HepG2 (cell line): ENCODE measurements around the gene SIK3. TPM values are rescaled to one million over a fixed set of nuclear protein-coding genes. Genes with fewer than 3 reads are reported as not detected.

Source experiments
- ARID4A ChIP-seq: sonication (generic); formaldehyde crosslinking; IDR thresholded peaks from 2 replicates; pipeline ENCODE4 v1.5.0; 2020; ENCODE audit warnings: mild to moderate bottlenecking, missing genetic modification reagents, borderline replicate concordance
- ARNT2 ChIP-seq: sonication (generic); formaldehyde crosslinking; IDR thresholded peaks from 2 replicates; pipeline ENCODE4 v1.8.0; 2022; ENCODE audit warnings: mild to moderate bottlenecking, low read depth, missing genetic modification reagents, moderate library complexity
- CBFB ChIP-seq: sonication (generic); formaldehyde crosslinking; IDR thresholded peaks from 2 replicates; pipeline ENCODE4 v1.4.0; 2020; ENCODE audit warnings: missing genetic modification reagents
- CHCHD3 ChIP-seq: sonication (generic); formaldehyde crosslinking; IDR thresholded peaks from 2 replicates; pipeline ENCODE4 v1.8.0; 2022; ENCODE audit warnings: mild to moderate bottlenecking, missing genetic modification reagents, moderate library complexity
- DMAP1 ChIP-seq: IDR thresholded peaks from 2 replicates; pipeline ENCODE4 v1.6.1; 2016
- FOXM1 ChIP-seq: sonication (generic); formaldehyde crosslinking; IDR thresholded peaks from 2 replicates; pipeline ENCODE4 v1.5.0; 2020; ENCODE audit warnings: missing genetic modification reagents
- HNRNPLL ChIP-seq: fragments of 200-400 bp; formaldehyde crosslinking; IDR thresholded peaks from 2 replicates; pipeline ENCODE4 v1.6.1; 2017; ENCODE audit warnings: mild to moderate bottlenecking, low read depth, low read length; ENCODE audit not compliant: poor library complexity, severe bottlenecking
- ISX ChIP-seq: sonication (generic); formaldehyde crosslinking; conservative IDR thresholded peaks from 2 replicates; pipeline ENCODE4 v1.5.0; 2020; ENCODE audit warnings: missing genetic modification reagents
- KLF15 ChIP-seq: sonication (generic); formaldehyde crosslinking; IDR thresholded peaks from 2 replicates; pipeline ENCODE4 v1.8.1; 2023; ENCODE audit warnings: borderline replicate concordance, mild to moderate bottlenecking, inconsistent platforms, missing genetic modification reagents, mixed read lengths
- MIXL1 ChIP-seq: IDR thresholded peaks from 2 replicates; pipeline ENCODE4 v1.6.1; 2016
- RBAK ChIP-seq: sonication (generic); formaldehyde crosslinking; IDR thresholded peaks from 2 replicates; pipeline ENCODE4 v1.5.1; 2020; ENCODE audit warnings: mild to moderate bottlenecking, missing genetic modification reagents
- SRSF4 ChIP-seq: fragments of 200-400 bp; formaldehyde crosslinking; IDR thresholded peaks from one replicate; pipeline ENCODE4 v1.6.1; 2018; ENCODE audit warnings: mild to moderate bottlenecking, low read depth, low read length, moderate library complexity; ENCODE audit not compliant: poor library complexity, severe bottlenecking
- ZBTB14 ChIP-seq: sonication (generic); formaldehyde crosslinking; IDR thresholded peaks from 2 replicates; pipeline ENCODE4 v1.4.0; 2020; ENCODE audit warnings: missing genetic modification reagents
- ZFP1 ChIP-seq: IDR thresholded peaks from 2 replicates; pipeline ENCODE4 v1.6.1; 2016
- ZNF672 ChIP-seq: sonication (generic); formaldehyde crosslinking; IDR thresholded peaks from 2 replicates; pipeline ENCODE4 v1.8.1; 2022; ENCODE audit warnings: missing genetic modification reagents
- ZNF776 ChIP-seq: sonication (generic); formaldehyde crosslinking; IDR thresholded peaks from 2 replicates; pipeline ENCODE4 v1.4.0; 2020; ENCODE audit warnings: mild to moderate bottlenecking, missing genetic modification reagents
- ZNF781 ChIP-seq: sonication (generic); formaldehyde crosslinking; IDR thresholded peaks from 2 replicates; pipeline ENCODE4 v1.5.1; 2020; ENCODE audit warnings: borderline replicate concordance, mild to moderate bottlenecking, missing genetic modification reagents; ENCODE audit errors: not compliant biosample characterization
- polyA plus RNA-seq, 8 experiments: library from polyadenylated mRNA; depleted of rRNA in 3 of 8; stranded (reverse) in 7 of 8; unstranded in 1 of 8; fragments of >200 nt; fragmentation: Illumina TruSeq in 4 of 8; extraction: Trizol in 4 of 8; gene quantifications; 2 replicates each; pipeline versions ENCODE4 v1.2.1 to v1.2.3, GENCODE V29; 2011 to 2016; ENCODE audit warnings: low read depth in 4 of 8, missing spikeins in 1 of 8, mixed read lengths in 1 of 8; ENCODE audit not compliant: insufficient read depth in 1 of 8
- total RNA-seq, 5 experiments: library from RNA; depleted of rRNA; stranded (reverse); fragments of >200 nt; fragmentation: Illumina TruSeq; extraction: Trizol; gene quantifications; 2 replicates each; pipeline ENCODE4 v1.2.3, GENCODE V29; 2016; ENCODE audit warnings: low read depth in 1 of 5
- TF ChIP-seq, protein P1 (sequence below): sonication (generic); formaldehyde crosslinking; IDR thresholded peaks from 2 replicates; pipeline ENCODE4 v1.8.1; 2023; ENCODE audit warnings: mild to moderate bottlenecking, missing genetic modification reagents, borderline replicate concordance
- TF ChIP-seq, protein P2 (sequence below): sonication (generic); formaldehyde crosslinking; IDR thresholded peaks from 2 replicates; pipeline ENCODE4 v1.4.0; 2020; ENCODE audit warnings: missing genetic modification reagents, borderline replicate concordance

Gene SIK3
- total and polyA plus RNA-seq, 2 of the 13 experiments (the other 11 are each of a cell fraction or from before 2014, with no cell fraction given), result 5.7 to 9.8 TPM

- TF ChIP-seq ZBTB14 (CRISPR knock-in tag) (no peak), ARID4A (CRISPR knock-in tag) (no peak), ZNF781 (CRISPR knock-in tag) (no peak), ARNT2 (CRISPR knock-in tag) (no peak), MIXL1 (peak; percentile 75), HNRNPLL (no peak), ZNF776 (CRISPR knock-in tag) (no peak), FOXM1 (CRISPR knock-in tag) (no peak), CBFB (CRISPR knock-in tag) (no peak), SRSF4 (no peak), CHCHD3 (CRISPR knock-in tag) (no peak), KLF15 (CRISPR knock-in tag) (no peak), ZNF672 (CRISPR knock-in tag) (no peak), DMAP1 (CRISPR knock-in tag) (peak; percentile 25; the same call in 1 of the 2 replicates), RBAK (no peak), ZFP1 (CRISPR knock-in tag) (no peak), ISX (CRISPR knock-in tag) (no peak)
- TF ChIP-seq, protein P1, sequence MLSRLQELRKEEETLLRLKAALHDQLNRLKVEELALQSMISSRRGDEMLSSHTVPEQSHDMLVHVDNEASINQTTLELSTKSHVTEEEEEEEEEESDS, result no peak
- TF ChIP-seq, protein P2, sequence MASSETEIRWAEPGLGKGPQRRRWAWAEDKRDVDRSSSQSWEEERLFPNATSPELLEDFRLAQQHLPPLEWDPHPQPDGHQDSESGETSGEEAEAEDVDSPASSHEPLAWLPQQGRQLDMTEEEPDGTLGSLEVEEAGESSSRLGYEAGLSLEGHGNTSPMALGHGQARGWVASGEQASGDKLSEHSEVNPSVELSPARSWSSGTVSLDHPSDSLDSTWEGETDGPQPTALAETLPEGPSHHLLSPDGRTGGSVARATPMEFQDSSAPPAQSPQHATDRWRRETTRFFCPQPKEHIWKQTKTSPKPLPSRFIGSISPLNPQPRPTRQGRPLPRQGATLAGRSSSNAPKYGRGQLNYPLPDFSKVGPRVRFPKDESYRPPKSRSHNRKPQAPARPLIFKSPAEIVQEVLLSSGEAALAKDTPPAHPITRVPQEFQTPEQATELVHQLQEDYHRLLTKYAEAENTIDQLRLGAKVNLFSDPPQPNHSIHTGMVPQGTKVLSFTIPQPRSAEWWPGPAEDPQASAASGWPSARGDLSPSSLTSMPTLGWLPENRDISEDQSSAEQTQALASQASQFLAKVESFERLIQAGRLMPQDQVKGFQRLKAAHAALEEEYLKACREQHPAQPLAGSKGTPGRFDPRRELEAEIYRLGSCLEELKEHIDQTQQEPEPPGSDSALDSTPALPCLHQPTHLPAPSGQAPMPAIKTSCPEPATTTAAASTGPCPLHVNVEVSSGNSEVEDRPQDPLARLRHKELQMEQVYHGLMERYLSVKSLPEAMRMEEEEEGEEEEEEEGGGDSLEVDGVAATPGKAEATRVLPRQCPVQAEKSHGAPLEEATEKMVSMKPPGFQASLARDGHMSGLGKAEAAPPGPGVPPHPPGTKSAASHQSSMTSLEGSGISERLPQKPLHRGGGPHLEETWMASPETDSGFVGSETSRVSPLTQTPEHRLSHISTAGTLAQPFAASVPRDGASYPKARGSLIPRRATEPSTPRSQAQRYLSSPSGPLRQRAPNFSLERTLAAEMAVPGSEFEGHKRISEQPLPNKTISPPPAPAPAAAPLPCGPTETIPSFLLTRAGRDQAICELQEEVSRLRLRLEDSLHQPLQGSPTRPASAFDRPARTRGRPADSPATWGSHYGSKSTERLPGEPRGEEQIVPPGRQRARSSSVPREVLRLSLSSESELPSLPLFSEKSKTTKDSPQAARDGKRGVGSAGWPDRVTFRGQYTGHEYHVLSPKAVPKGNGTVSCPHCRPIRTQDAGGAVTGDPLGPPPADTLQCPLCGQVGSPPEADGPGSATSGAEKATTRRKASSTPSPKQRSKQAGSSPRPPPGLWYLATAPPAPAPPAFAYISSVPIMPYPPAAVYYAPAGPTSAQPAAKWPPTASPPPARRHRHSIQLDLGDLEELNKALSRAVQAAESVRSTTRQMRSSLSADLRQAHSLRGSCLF (CRISPR knock-in tag), result no peak
These were observed 2.7 kb downstream of the SIK3 start (continued) for GRCh38 chr11:117095284-117096161.
